Transverse colon (tissue), 4 donors: ENCODE data around the gene SMPD4.

ENCODE experiments used
- CTCF ChIP-seq, 5 experiments: fragments of 200-600 bp in 3 of 5; fragments of 450-650 bp in 2 of 5; sonication (generic) in 3 of 5; IDR thresholded peaks; 1 replicate in 2 of 5; 2 replicates in 3 of 5; pipeline ENCODE4 v1.5.1; 2016 to 2017; ENCODE audit warnings: antibody characterized with exemption in 5 of 5, inconsistent platforms in 3 of 5, mild to moderate bottlenecking in 2 of 5, moderate library complexity in 1 of 5
- POLR2A ChIP-seq: fragments of 450-650 bp; IDR thresholded peaks from one replicate; pipeline ENCODE4 v1.6.1; 2016; ENCODE audit warnings: antibody characterized with exemption, mild to moderate bottlenecking, moderate library complexity
- POLR2AphosphoS5 ChIP-seq, 3 donors: sonication (generic); formaldehyde crosslinking; IDR thresholded peaks; one replicate each; pipeline ENCODE4 v1.6.1; 2016; ENCODE audit warnings: antibody characterized with exemption in 3 of 3

GRCh38 chr2:130183512-130184373 is 2.3 kb upstream of the SMPD4 start:
- TF ChIP-seq POLR2AphosphoS5 (IDR thresholded peaks at IDR 0.05), result no peak
- no peak for TF ChIP-seq CTCF (IDR thresholded peaks at IDR 0.05)
- no peak for TF ChIP-seq POLR2A
